GM12872 (cell line): ENCODE measurements around the gene KRTAP26-1.

Source experiments
- CTCF ChIP-seq: IDR thresholded peaks from 3 replicates; pipeline ENCODE4 v1.5.1; 2011; ENCODE audit warnings: low read depth, mild to moderate bottlenecking, low read length, moderate library complexity; ENCODE audit not compliant: insufficient read depth

KRTAP26-1 gene

GRCh38 chr21:30340714-30341573, 20.8 kb upstream of the KRTAP26-1 start:
- TF ChIP-seq CTCF, result peak; percentile 54; the same call in 2 of the 3 replicates

DNA sequence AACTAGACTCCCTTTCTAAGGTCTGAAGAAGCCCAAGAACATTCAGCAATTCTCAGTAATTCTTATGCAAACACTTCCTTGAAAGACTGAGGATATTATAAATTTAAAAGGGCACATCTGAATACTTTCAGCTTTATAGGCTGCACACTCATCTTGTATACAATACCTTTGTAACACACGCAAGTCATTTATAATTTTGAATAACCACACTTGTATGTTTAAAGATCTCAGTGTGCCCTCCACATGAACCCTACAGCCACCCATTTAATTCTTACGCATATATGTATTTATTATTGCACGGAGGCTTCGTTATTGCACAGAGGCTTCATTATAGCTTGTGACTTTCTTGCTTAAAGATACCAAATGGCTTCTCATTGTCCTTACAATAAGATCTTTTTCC, 18.6 kb upstream of the KRTAP26-1 start:
- no peak for TF ChIP-seq CTCF

DNA sequence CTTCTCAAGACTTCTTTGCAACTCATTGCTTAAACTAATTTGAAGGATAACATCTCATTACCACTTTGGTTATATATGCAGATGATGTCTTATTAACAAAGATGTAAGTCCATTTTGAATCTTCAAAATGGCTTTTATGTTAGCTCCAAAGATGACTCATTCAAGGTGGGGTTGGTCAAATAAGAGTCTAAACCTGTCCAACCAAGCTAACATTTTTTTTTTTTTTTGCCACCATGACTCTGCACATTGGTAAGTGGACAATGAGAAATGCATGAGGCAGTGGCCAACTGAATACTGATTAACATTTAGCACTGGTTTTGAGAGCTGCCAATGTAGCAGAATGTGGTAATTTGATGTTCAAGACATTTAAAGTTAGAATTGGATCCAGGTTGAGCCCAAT, 17.7 kb upstream of the KRTAP26-1 start:
- TF ChIP-seq CTCF, result no peak

- TF ChIP-seq CTCF, result no peak
Measured at GRCh38 chr21:30337276-30337744, 17.2 kb upstream of the KRTAP26-1 start, which contains the start of gene KRTAP27-1. TSS of gene KRTAP27-1 (minus strand) at chr21:30337694. CDS start at chr21:30337668, 26 bp downstream.

GRCh38 chr21:30336596-30336995, 16.5 kb upstream of the KRTAP26-1 start:
- no peak for TF ChIP-seq CTCF

- no peak for TF ChIP-seq CTCF
Measured at GRCh38 chr21:30333736-30334135, 13.6 kb upstream of the KRTAP26-1 start.

DNA sequence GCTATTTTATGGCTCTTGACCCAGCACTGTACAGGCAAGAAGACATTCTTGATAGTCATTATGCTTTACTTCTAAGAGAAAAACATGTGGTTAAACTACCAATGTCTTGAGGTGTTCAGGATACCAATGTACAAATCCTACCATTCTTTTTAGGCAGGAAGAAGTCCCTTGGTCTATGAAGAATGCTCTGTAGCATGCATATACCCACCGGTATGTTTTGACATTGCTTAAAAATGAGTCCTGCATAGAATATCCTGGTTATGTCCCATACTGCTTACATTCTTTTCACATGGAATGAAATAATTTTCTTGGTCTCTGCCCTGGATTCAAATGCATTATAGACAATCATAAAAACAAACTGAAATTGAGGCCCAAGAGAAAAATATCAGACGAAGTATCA, 12.6 kb upstream of the KRTAP26-1 start:
- no peak for TF ChIP-seq CTCF
